Measurements from ENCODE around the gene PAX8. TPM values are rescaled to one million over a fixed set of nuclear protein-coding genes. Genes with fewer than 3 reads are reported as not detected.

Gene PAX8
- total and polyA plus RNA-seq, 2 experiments from 2014 or later, result 0.16 TPM; not detected in 1

DNA sequence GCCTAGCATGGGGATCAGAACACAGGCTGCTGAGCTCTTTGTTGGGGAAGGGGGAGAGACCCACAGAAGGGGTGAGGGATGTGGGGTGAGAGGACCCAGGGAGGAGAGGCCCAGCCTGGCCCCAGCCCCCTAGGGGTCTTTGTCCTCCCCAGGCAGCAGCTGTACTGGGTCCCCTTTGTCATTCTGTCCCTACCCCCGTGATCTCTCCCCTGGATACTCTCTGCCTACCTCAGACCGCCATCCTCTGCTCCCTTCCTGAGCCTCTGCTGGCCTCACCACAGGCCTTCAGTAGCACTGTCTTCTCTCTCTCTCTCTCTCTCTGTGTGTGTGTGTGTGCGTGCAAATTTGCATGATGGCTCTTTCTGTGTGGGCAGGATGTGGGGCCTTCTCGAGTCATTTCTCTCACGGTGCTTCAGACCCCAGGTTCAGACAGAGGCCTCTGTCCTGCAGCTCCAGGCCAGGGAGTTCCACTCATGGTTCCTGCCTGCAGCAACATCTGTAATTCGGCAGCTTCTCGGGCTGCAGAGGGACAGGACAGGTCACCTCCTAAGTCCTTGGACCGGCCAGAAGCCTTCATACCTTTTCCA lies 103.6 kb downstream of the PAX8 start:
- H3K9me3 ChIP-seq (ENCODE audit: low read depth), result no peaks in the 10 kb centered on the region
- no peak for DNase-seq (ENCODE audit: low spot score)
- 70% methylated on average over 8 of the region's 8 CpGs for WGBS (ENCODE audit: low lambda C conversion rate, missing lambda C conversion rate)
- no peak overlapping the region for H2AFZ ChIP-seq
- no peak overlapping the region for H3K4me3 ChIP-seq
- no peaks in the 10 kb centered on the region for H3K79me2 ChIP-seq
- H3K9me2 ChIP-seq (replicated peaks; ENCODE audit: insufficient read depth), result no peaks in the 10 kb centered on the region
- H3K27ac ChIP-seq, result no peak overlapping the region
- TF ChIP-seq, protein P1, sequence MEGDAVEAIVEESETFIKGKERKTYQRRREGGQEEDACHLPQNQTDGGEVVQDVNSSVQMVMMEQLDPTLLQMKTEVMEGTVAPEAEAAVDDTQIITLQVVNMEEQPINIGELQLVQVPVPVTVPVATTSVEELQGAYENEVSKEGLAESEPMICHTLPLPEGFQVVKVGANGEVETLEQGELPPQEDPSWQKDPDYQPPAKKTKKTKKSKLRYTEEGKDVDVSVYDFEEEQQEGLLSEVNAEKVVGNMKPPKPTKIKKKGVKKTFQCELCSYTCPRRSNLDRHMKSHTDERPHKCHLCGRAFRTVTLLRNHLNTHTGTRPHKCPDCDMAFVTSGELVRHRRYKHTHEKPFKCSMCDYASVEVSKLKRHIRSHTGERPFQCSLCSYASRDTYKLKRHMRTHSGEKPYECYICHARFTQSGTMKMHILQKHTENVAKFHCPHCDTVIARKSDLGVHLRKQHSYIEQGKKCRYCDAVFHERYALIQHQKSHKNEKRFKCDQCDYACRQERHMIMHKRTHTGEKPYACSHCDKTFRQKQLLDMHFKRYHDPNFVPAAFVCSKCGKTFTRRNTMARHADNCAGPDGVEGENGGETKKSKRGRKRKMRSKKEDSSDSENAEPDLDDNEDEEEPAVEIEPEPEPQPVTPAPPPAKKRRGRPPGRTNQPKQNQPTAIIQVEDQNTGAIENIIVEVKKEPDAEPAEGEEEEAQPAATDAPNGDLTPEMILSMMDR (IDR thresholded peaks at IDR 0.05; ENCODE audit: poor library complexity), result no peak
- H3K36me3 ChIP-seq (replicated peaks; ENCODE audit: insufficient read depth, low read depth), result no peaks in the 10 kb centered on the region
- peaks cover 2% of the 10 kb centered on the region for H3K4me1 ChIP-seq (ENCODE audit: insufficient read depth)
- no peaks in the 10 kb centered on the region for H4K20me1 ChIP-seq (ENCODE audit: insufficient read depth, poor library complexity, severe bottlenecking)
- H3K4me2 ChIP-seq, result no peak overlapping the region
- H3K27me3 ChIP-seq, result no peaks in the 10 kb centered on the region

DNA sequence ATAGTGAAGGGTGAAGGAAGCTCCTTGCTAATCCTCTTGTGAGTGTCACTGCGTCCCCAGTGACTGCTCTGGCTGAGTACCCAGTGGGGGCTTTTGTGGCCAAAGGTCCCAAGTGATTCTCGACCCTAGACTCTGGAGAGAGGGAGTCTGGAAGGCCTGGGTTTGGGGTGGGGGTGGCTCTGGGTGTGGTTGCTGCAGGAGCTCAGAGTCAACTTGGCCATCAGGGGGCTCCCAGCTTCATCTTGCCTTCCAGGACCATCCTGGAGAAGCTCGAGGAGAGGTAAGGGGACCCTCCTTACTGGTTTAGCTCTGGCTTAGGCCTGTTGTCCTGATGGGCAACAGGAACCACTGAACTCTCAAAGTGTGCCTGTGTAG lies 104.4 kb downstream of the PAX8 start:
- Histone ChIP-seq H3K4me3 (no peak overlapping the region), H3K79me2 (no peaks in the 10 kb centered on the region), H3K9me2 (replicated peaks; ENCODE audit: insufficient read depth) (no peaks in the 10 kb centered on the region), H3K27me3 (no peaks in the 10 kb centered on the region), H3K36me3 (replicated peaks; ENCODE audit: insufficient read depth, low read depth) (no peaks in the 10 kb centered on the region), H3K4me1 (ENCODE audit: insufficient read depth) (no peaks in the 10 kb centered on the region), H3K27ac (no peak overlapping the region), H3K4me2 (no peak overlapping the region), H4K20me1 (ENCODE audit: insufficient read depth, poor library complexity, severe bottlenecking) (no peaks in the 10 kb centered on the region), H3K9me3 (ENCODE audit: low read depth) (no peaks in the 10 kb centered on the region), H2AFZ (no peak overlapping the region)
- WGBS (ENCODE audit: low lambda C conversion rate, missing lambda C conversion rate), result 81% methylated on average over 3 of the region's 3 CpGs
- TF ChIP-seq EZH2 (IDR thresholded peaks at IDR 0.05; ENCODE audit: borderline replicate concordance) (no peak), EZH2phosphoT487 (IDR thresholded peaks at IDR 0.05; ENCODE audit: low read depth, severe bottlenecking, unreplicated experiment) (no peak)
- TF ChIP-seq, protein P1 (IDR thresholded peaks at IDR 0.05; ENCODE audit: poor library complexity), result no peak
- no peak for DNase-seq (ENCODE audit: low spot score)

DNA sequence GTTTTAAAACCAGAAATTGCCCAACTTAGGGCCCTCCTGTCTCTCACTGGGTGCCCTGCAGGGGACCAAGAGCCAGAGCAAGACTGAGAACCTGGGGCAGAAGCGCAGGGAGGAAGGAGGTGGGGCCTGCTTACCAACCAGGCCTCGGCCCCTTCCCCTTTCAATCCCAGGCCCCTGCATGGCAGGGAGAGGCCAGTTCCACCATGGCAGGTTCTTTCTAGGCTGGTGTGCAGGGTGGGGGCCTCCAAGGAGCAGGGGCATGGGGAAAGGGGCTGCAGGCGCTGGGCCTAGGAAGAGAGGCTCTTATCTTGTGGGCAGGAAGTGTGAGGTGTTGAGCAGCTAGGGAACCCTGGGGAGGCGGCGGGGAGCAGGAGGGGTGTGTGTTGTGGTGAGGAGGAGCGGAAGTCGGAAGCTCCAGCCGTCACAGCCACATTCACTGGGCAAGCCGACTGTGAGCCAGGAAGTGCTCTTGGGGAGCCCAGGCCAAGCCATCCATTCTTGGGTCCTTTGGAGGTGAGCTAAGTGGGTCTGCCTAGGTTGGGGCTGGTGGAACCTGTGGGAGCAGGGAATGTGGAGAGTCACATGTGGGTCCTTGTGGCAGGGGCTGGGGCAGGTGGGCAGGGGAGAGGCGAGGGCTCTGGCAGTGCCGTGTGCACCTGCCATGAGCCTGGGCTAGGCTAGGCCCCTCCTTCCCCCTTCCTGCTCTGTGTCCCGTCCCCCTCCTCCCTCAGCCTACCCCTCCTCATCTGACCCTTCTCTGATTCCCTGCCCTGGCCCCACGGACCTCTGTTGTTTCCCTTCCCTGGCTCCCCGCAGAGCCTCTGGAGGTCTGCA lies 105.0 kb downstream of the PAX8 start, which contains the start of gene PSD4:
PSD4 (plus strand) TSS at position 430 of the 834 bp plus-strand sequence. CDS start 8,486 bp downstream, outside the sequence.
- Histone ChIP-seq H3K4me3 (no peak within 1 kb of the TSS), H3K27me3 (no peaks in the 10 kb centered on the region), H3K27ac (no peak within 1 kb of the TSS), H2AFZ (no peak within 1 kb of the TSS), H3K4me2 (no peak within 1 kb of the TSS), H4K20me1 (ENCODE audit: insufficient read depth, poor library complexity, severe bottlenecking) (no peaks in the 10 kb centered on the region), H3K36me3 (replicated peaks; ENCODE audit: insufficient read depth, low read depth) (no peaks in the 10 kb centered on the region), H3K79me2 (no peaks in the 10 kb centered on the region), H3K4me1 (ENCODE audit: insufficient read depth) (no peaks in the 10 kb centered on the region), H3K9me2 (replicated peaks; ENCODE audit: insufficient read depth) (no peaks in the 10 kb centered on the region), H3K9me3 (ENCODE audit: low read depth) (no peaks in the 10 kb centered on the region)
- WGBS (ENCODE audit: low lambda C conversion rate, missing lambda C conversion rate), result 91% methylated on average over 7 of the region's 14 CpGs
- no peak for DNase-seq (ENCODE audit: low spot score)
- TF ChIP-seq EZH2 (IDR thresholded peaks at IDR 0.05; ENCODE audit: borderline replicate concordance) (no peak), EZH2phosphoT487 (IDR thresholded peaks at IDR 0.05; ENCODE audit: low read depth, severe bottlenecking, unreplicated experiment) (no peak)
- TF ChIP-seq, protein P1 (IDR thresholded peaks at IDR 0.05; ENCODE audit: poor library complexity), result no peak

Data from hepatocyte (in vitro differentiated cells).